Skeletal muscle cell (primary cell): ENCODE data around the gene UBE3C.

Experiments used
- DNase-seq: peaks from one replicate; pipeline ENCODE4 v3.0.0-alpha.2; 2010; ENCODE audit warnings: low read depth
- H3K4me3 ChIP-seq: 2 replicates; pipeline ENCODE4 v1.5.1; 2011; ENCODE audit warnings: low read depth, mild to moderate bottlenecking, control low read depth, low read length, moderate library complexity

The UBE3C gene

GRCh38 chr7:157160433-157160832 lies 21.7 kb downstream of the UBE3C start:
- no peak for DNase-seq
- H3K4me3 ChIP-seq, result no peak overlapping the region

- DNase-seq, result no peak
- H3K4me3 ChIP-seq, result no peak overlapping the region
These were observed 27.3 kb downstream of the UBE3C start for GRCh38 chr7:157165987-157166386.

GRCh38 chr7:157168571-157168970 lies 29.8 kb downstream of the UBE3C start:
- no peak overlapping the region for H3K4me3 ChIP-seq
- no peak for DNase-seq

- DNase-seq, result no peak
- H3K4me3 ChIP-seq, result no peak overlapping the region
These were observed 38.0 kb downstream of the UBE3C start for GRCh38 chr7:157176771-157177170.

GRCh38 chr7:157177333-157177982 lies 38.7 kb downstream of the UBE3C start:
- no peak overlapping the region for H3K4me3 ChIP-seq
- no peak for DNase-seq

- no peak overlapping the region for H3K4me3 ChIP-seq
- DNase-seq, result no peak
These were observed 39.3 kb downstream of the UBE3C start for GRCh38 chr7:157177983-157178381.

- no peak overlapping the region for H3K4me3 ChIP-seq
- DNase-seq, result no peak
These were observed 45.1 kb downstream of the UBE3C start for GRCh38 chr7:157183832-157184231.

- H3K4me3 ChIP-seq, result no peak overlapping the region
- DNase-seq, result no peak
These were observed 49.5 kb downstream of the UBE3C start for GRCh38 chr7:157188091-157188665.

- H3K4me3 ChIP-seq, result no peak overlapping the region
- DNase-seq, result no peak
These were observed 50.7 kb downstream of the UBE3C start for GRCh38 chr7:157189405-157189804.

GRCh38 chr7:157192861-157193260 lies 54.1 kb downstream of the UBE3C start:
- no peak for DNase-seq
- no peak overlapping the region for H3K4me3 ChIP-seq

- no peak for DNase-seq
- H3K4me3 ChIP-seq, result no peak overlapping the region
These were observed 54.5 kb downstream of the UBE3C start for GRCh38 chr7:157193274-157193673.

GRCh38 chr7:157194948-157195347 lies 56.2 kb downstream of the UBE3C start:
- H3K4me3 ChIP-seq, result no peak overlapping the region
- no peak for DNase-seq

- no peak overlapping the region for H3K4me3 ChIP-seq
- DNase-seq, result no peak
These were observed 57.1 kb downstream of the UBE3C start for GRCh38 chr7:157195868-157196267.

GRCh38 chr7:157204134-157204533 lies 65.4 kb downstream of the UBE3C start:
- H3K4me3 ChIP-seq, result no peak overlapping the region
- no peak for DNase-seq

GRCh38 chr7:157205438-157205837 lies 66.7 kb downstream of the UBE3C start:
- no peak overlapping the region for H3K4me3 ChIP-seq
- DNase-seq, result no peak

- H3K4me3 ChIP-seq, result no peak overlapping the region
- DNase-seq, result no peak
These were observed 70.1 kb downstream of the UBE3C start for GRCh38 chr7:157208571-157209413.

- no peak for DNase-seq
- H3K4me3 ChIP-seq, result no peak overlapping the region
These were observed 72.0 kb downstream of the UBE3C start for GRCh38 chr7:157210682-157211081.

GRCh38 chr7:157211690-157212089 lies 73.0 kb downstream of the UBE3C start:
- DNase-seq, result peak; percentile 61
- no peak overlapping the region for H3K4me3 ChIP-seq

- no peak for DNase-seq
- no peak overlapping the region for H3K4me3 ChIP-seq
These were observed 80.4 kb downstream of the UBE3C start for GRCh38 chr7:157219154-157219553.

- DNase-seq, result no peak
- H3K4me3 ChIP-seq, result no peak overlapping the region
These were observed 82.3 kb downstream of the UBE3C start for GRCh38 chr7:157220916-157221569.
